HEK293 (cell line): ENCODE data around the gene MACROD1.

Experiments used
- CTCF ChIA-PET: fragments of 350-600 bp; formaldehyde crosslinking; extraction: SDS; loops from one replicate; lab custom pipeline; 2021; ENCODE audit warnings: antibody characterized with exemption; lab: Yijun Ruan, JAX
- POLR2A ChIA-PET: fragments of 300-600 bp; formaldehyde crosslinking; extraction: SDS; loops from one replicate; lab custom pipeline; 2020; ENCODE audit warnings: antibody characterized with exemption, inconsistent platforms; lab: Yijun Ruan, JAX
- H3K27ac ChIP-seq: fragments of 200-500 bp; sonication (Bioruptor generic); 2 replicates; pipeline ENCODE4 v1.5.1; 2014; ENCODE audit warnings: low read depth, low read length, control low read depth, inconsistent platforms; ENCODE audit errors: extremely low read depth
- H3K36me3 ChIP-seq, 2 experiments: fragments of 200-500 bp in 1 of 2; sonication (Bioruptor generic) in 1 of 2; 1 replicate in 1 of 2; 2 replicates in 1 of 2; pipeline ENCODE4 v1.5.1; 2014 to 2017; ENCODE audit warnings: inconsistent platforms in 2 of 2, low read length in 2 of 2; ENCODE audit not compliant: control insufficient read depth in 2 of 2, insufficient read depth in 1 of 2
- H3K4me1 ChIP-seq: fragments of 200-500 bp; sonication (Bioruptor generic); 2 replicates; pipeline ENCODE4 v1.5.1; 2014; ENCODE audit warnings: mild to moderate bottlenecking, low read length, inconsistent platforms; ENCODE audit not compliant: control insufficient read depth, insufficient read depth
- H3K4me3 ChIP-seq: 2 replicates; pipeline ENCODE4 v1.5.1; 2011; ENCODE audit warnings: low read depth, mild to moderate bottlenecking, control low read depth, low read length, moderate library complexity
- H3K9me3 ChIP-seq: fragments of 200-500 bp; sonication (Bioruptor generic); 2 replicates; pipeline ENCODE4 v1.5.1; 2014; ENCODE audit warnings: low read depth, low read length, inconsistent platforms; ENCODE audit not compliant: control insufficient read depth, insufficient read depth
- GLIS1 ChIP-seq: fragments of 450-650 bp; formaldehyde crosslinking; IDR thresholded peaks from 2 replicates; pipeline ENCODE4 v1.5.1; 2016; ENCODE audit warnings: missing biosample characterization, missing genetic modification characterization
- KLF8 ChIP-seq: fragments of 450-650 bp; formaldehyde crosslinking; IDR thresholded peaks from 2 replicates; pipeline ENCODE4 v1.5.1; 2016; ENCODE audit warnings: missing biosample characterization, missing genetic modification characterization
- TCF7L2 ChIP-seq: IDR thresholded peaks from 2 replicates; pipeline ENCODE4 v1.6.1; 2011; ENCODE audit warnings: low read depth, mild to moderate bottlenecking, inconsistent platforms, low read length, moderate library complexity, borderline replicate concordance
- ZNF121 ChIP-seq: fragments of 450-650 bp; formaldehyde crosslinking; IDR thresholded peaks from 2 replicates; pipeline ENCODE4 v1.5.1; 2016; ENCODE audit warnings: missing biosample characterization, missing genetic modification characterization
- ZNF169 ChIP-seq: fragments of 450-650 bp; formaldehyde crosslinking; IDR thresholded peaks from 2 replicates; pipeline ENCODE4 v1.5.1; 2016; ENCODE audit warnings: missing biosample characterization, missing genetic modification characterization
- ZNF311 ChIP-seq: fragments of 450-650 bp; formaldehyde crosslinking; IDR thresholded peaks from 2 replicates; pipeline ENCODE4 v1.5.1; 2017; ENCODE audit warnings: missing biosample characterization, missing genetic modification characterization, borderline replicate concordance
- ZNF510 ChIP-seq: fragments of 450-650 bp; formaldehyde crosslinking; IDR thresholded peaks from 2 replicates; pipeline ENCODE4 v1.5.1; 2018; ENCODE audit warnings: mild to moderate bottlenecking, missing genetic modification characterization, missing biosample characterization; ENCODE audit not compliant: insufficient replicate concordance
- ZNF623 ChIP-seq: fragments of 450-650 bp; formaldehyde crosslinking; IDR thresholded peaks from 2 replicates; pipeline ENCODE4 v1.5.1; 2016; ENCODE audit warnings: missing biosample characterization, missing genetic modification characterization
- ZSCAN23 ChIP-seq: fragments of 450-650 bp; formaldehyde crosslinking; IDR thresholded peaks from 2 replicates; pipeline ENCODE4 v1.5.1; 2016; ENCODE audit warnings: missing biosample characterization, missing genetic modification characterization
- TF ChIP-seq, protein P1 (sequence below): fragments of 450-650 bp; formaldehyde crosslinking; IDR thresholded peaks from 2 replicates; pipeline ENCODE4 v1.5.1; 2016; ENCODE audit warnings: missing biosample characterization, missing genetic modification characterization
- TF ChIP-seq, protein P2 (sequence below): fragments of 450-650 bp; formaldehyde crosslinking; IDR thresholded peaks from 2 replicates; pipeline ENCODE4 v1.5.1; 2016; ENCODE audit warnings: missing biosample characterization, missing genetic modification characterization
- TF ChIP-seq, protein P3 (sequence below): fragments of 450-650 bp; formaldehyde crosslinking; IDR thresholded peaks from 2 replicates; pipeline ENCODE4 v1.5.1; 2016; ENCODE audit warnings: missing biosample characterization, missing genetic modification characterization
- TF ChIP-seq, protein P4 (sequence below): fragments of 450-650 bp; formaldehyde crosslinking; conservative IDR thresholded peaks from 2 replicates; pipeline ENCODE4 v1.5.1; 2016; ENCODE audit warnings: low read depth, missing biosample characterization, missing genetic modification characterization
- TF ChIP-seq, protein P5 (sequence below): fragments of 450-650 bp; formaldehyde crosslinking; IDR thresholded peaks from 2 replicates; pipeline ENCODE4 v1.5.1; 2016; ENCODE audit warnings: missing biosample characterization, missing genetic modification characterization

The MACROD1 gene

DNA sequence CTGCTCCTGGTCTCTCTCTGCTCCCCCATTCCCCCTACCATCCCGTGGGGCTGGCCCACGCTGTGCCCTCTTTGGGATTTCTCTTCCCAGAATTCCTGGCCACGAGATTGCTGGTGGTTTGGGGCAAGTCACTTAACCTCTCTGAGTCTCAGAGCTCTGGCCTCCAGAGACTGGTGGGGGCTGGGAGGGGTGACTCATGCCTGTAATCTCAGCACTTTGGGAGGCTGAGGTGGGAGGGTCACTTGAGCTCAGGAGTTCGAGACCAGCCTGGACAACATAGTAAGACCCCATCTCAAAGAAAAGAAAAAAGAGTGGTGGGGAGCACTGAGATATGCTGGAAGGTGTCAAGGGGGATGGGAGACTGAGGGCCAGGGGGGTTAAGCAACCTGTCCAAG is 161.3 kb downstream of the MACROD1 start (continued):
- TF ChIP-seq ZNF510 (tag by site-specific recombination), result no peak
- TF ChIP-seq, protein P1, sequence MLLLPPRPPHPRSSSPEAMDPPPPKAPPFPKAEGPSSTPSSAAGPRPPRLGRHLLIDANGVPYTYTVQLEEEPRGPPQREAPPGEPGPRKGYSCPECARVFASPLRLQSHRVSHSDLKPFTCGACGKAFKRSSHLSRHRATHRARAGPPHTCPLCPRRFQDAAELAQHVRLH, result 0 out of 2 replicates have a peak, but pooled peaks have one; percentile 10
- peak; percentile 31; the same call in 1 of the 2 replicates for TF ChIP-seq KLF8 (tag by site-specific recombination)
- TF ChIP-seq, protein P2, sequence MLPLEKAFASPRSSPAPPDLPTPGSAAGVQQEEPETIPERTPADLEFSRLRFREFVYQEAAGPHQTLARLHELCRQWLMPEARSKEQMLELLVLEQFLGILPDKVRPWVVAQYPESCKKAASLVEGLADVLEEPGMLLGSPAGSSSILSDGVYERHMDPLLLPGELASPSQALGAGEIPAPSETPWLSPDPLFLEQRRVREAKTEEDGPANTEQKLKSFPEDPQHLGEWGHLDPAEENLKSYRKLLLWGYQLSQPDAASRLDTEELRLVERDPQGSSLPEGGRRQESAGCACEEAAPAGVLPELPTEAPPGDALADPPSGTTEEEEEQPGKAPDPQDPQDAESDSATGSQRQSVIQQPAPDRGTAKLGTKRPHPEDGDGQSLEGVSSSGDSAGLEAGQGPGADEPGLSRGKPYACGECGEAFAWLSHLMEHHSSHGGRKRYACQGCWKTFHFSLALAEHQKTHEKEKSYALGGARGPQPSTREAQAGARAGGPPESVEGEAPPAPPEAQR (tag by site-specific recombination), result no peak
- TF ChIP-seq, protein P3, sequence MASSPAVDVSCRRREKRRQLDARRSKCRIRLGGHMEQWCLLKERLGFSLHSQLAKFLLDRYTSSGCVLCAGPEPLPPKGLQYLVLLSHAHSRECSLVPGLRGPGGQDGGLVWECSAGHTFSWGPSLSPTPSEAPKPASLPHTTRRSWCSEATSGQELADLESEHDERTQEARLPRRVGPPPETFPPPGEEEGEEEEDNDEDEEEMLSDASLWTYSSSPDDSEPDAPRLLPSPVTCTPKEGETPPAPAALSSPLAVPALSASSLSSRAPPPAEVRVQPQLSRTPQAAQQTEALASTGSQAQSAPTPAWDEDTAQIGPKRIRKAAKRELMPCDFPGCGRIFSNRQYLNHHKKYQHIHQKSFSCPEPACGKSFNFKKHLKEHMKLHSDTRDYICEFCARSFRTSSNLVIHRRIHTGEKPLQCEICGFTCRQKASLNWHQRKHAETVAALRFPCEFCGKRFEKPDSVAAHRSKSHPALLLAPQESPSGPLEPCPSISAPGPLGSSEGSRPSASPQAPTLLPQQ (tag by site-specific recombination), result no peak
- no peak for TF ChIP-seq ZNF311 (tag by site-specific recombination)
- no peak for TF ChIP-seq ZNF169 (tag by site-specific recombination)
- TF ChIP-seq ZNF121, result peak; percentile 99
- TF ChIP-seq, protein P4, sequence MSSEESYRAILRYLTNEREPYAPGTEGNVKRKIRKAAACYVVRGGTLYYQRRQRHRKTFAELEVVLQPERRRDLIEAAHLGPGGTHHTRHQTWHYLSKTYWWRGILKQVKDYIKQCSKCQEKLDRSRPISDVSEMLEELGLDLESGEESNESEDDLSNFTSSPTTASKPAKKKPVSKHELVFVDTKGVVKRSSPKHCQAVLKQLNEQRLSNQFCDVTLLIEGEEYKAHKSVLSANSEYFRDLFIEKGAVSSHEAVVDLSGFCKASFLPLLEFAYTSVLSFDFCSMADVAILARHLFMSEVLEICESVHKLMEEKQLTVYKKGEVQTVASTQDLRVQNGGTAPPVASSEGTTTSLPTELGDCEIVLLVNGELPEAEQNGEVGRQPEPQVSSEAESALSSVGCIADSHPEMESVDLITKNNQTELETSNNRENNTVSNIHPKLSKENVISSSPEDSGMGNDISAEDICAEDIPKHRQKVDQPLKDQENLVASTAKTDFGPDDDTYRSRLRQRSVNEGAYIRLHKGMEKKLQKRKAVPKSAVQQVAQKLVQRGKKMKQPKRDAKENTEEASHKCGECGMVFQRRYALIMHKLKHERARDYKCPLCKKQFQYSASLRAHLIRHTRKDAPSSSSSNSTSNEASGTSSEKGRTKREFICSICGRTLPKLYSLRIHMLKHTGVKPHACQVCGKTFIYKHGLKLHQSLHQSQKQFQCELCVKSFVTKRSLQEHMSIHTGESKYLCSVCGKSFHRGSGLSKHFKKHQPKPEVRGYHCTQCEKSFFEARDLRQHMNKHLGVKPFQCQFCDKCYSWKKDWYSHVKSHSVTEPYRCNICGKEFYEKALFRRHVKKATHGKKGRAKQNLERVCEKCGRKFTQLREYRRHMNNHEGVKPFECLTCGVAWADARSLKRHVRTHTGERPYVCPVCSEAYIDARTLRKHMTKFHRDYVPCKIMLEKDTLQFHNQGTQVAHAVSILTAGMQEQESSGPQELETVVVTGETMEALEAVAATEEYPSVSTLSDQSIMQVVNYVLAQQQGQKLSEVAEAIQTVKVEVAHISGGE (tag by site-specific recombination), result no peak
- 0 out of 2 replicates have a peak, but pooled peaks have one; percentile 5 for TF ChIP-seq ZNF623 (tag by site-specific recombination)
- TF ChIP-seq TCF7L2, result no peak
- TF ChIP-seq ZSCAN23, result no peak

DNA sequence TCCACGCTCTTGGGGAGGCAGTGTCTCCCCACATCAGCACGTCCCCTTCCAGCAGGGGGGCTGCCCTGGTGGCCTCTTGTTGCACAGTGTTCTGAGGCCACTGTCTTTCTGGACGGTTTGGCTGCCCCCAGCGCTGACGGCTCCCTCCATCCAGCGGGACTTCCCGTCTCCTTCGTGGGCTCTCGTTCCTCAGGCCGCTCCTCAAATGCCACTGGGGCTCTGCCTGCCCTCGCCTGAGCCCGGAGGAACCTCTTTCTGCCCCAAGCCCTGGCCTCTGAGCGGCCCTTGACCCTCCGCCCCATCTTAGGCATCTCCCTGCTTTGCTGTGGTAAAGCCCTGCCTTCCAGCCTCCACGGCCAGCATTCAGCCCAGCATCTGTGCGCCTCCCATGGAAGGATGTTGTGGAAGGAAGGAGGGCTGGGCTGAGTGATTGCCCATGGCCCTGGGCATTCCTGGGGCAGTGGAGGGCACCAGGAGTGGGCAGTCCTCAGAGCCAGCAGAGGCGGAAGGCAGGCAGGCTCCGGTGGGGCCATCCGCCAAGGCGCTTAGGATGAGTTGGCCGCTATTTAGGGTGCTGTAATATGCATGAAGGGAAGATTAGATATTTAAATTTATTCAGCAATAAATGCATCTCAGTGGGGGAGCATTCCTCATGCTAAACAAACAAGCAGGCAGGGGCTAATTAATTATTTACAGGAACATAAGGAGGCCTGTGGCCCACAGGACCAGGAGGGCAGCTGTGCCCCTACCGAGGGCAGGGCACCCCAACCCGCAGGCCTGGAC is 161.9 kb downstream of the MACROD1 start:
- CTCF ChIA-PET, result interaction anchor here (0.6 to 1.1 kb wide), 3 partner anchors 15 to 146 kb away, joined by 3 to 4 read pairs (median 4); no protein-coding TSS in a partner anchor
- Histone ChIP-seq H3K9me3 (no peaks in the 10 kb centered on the region), H3K4me3 (no peak overlapping the region), H3K4me1 (no peaks in the 10 kb centered on the region), H3K36me3 (peaks cover 0 to 18% of the 10 kb centered on the region in 2 experiments; a peak in 1 of 3 replicates)
- TF ChIP-seq, protein P5, sequence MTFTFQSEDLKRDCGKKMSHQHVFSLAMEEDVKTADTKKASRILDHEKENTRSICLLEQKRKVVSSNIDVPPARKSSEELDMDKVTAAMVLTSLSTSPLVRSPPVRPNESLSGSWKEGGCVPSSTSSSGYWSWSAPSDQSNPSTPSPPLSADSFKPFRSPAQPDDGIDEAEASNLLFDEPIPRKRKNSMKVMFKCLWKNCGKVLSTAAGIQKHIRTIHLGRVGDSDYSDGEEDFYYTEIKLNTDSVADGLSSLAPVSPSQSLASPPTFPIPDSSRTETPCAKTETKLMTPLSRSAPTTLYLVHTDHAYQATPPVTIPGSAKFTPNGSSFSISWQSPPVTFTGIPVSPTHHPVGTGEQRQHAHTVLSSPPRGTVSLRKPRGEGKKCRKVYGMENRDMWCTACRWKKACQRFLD (tag by site-specific recombination), result no peak
- TF ChIP-seq GLIS1 (tag by site-specific recombination), result peak; percentile 38; the same call in 1 of the 2 replicates
- TF ChIP-seq, all 188 proteins: peak for 1
- H3K27ac ChIP-seq, result no peak overlapping the region
- POLR2A ChIA-PET, result no interaction called here
